ENCODE data around the gene NCR1.

- TF ChIP-seq CTCF (IDR thresholded peaks at IDR 0.05; ENCODE audit: insufficient read depth, low read length, poor library complexity, severe bottlenecking) (no peak), EZH2phosphoT487 (conservative IDR thresholded peaks at IDR 0.05; ENCODE audit: low read length) (no peak)
Observed at GRCh38 chr19:54877471-54877870, 28.5 kb upstream of the NCR1 start.

Measured in SU-DHL-6 (cell line).